Transverse colon (tissue), 4 donors: ENCODE data around the gene PP2D1. TPM values are rescaled to one million over a fixed set of nuclear protein-coding genes. Genes with fewer than 3 reads are reported as not detected.
A peak's percentile ranks its signal among the peaks of the same experiment; 100 is the strongest.
"Not testable (repeated sequence)": the region's sequence is repeated elsewhere in the genome, so short reads cannot be mapped to it uniquely, and the experiment has no call there.

Experiments used
- DNase-seq: peaks from one replicate; pipeline ENCODE4 v3.0.0-alpha.2; 2019
- H3K27ac ChIP-seq, 4 donors: fragments of 200-600 bp; sonication (generic); 2 replicates each; pipeline ENCODE4 v1.5.1; 2016 to 2018; ENCODE audit warnings: inconsistent platforms in 4 of 4
- H3K27me3 ChIP-seq: fragments of 200-600 bp; sonication (generic); 2 replicates; pipeline ENCODE4 v1.5.1; 2017; ENCODE audit warnings: inconsistent platforms
- H3K36me3 ChIP-seq, 4 donors: fragments of 200-600 bp; sonication (generic); 2 replicates each; pipeline ENCODE4 v1.5.1; 2017 to 2019; ENCODE audit warnings: inconsistent platforms in 4 of 4
- H3K4me1 ChIP-seq, 4 donors: fragments of 200-600 bp; sonication (generic); 2 replicates each; pipeline ENCODE4 v1.5.1; 2017 to 2020; ENCODE audit warnings: inconsistent platforms in 4 of 4
- H3K4me3 ChIP-seq, 4 donors: fragments of 200-600 bp; sonication (generic); 1 replicate in 1 of 4; 2 replicates in 3 of 4; pipeline versions ENCODE4 v1.5.1 to v1.6.1; 2017 to 2019; ENCODE audit warnings: inconsistent platforms in 4 of 4
- H3K9me3 ChIP-seq, 2 donors: fragments of 200-600 bp; sonication (generic); 2 replicates each; pipeline ENCODE4 v1.5.1; 2017 to 2019; ENCODE audit warnings: inconsistent platforms in 2 of 2
- EP300 ChIP-seq: sonication (generic); formaldehyde crosslinking; IDR thresholded peaks from one replicate; pipeline ENCODE4 v1.6.1; 2017; ENCODE audit warnings: antibody characterized with exemption, low read depth
- POLR2A ChIP-seq: fragments of 450-650 bp; IDR thresholded peaks from one replicate; pipeline ENCODE4 v1.6.1; 2016; ENCODE audit warnings: antibody characterized with exemption, mild to moderate bottlenecking, moderate library complexity
- POLR2AphosphoS5 ChIP-seq, 3 donors: sonication (generic); formaldehyde crosslinking; IDR thresholded peaks; one replicate each; pipeline ENCODE4 v1.6.1; 2016; ENCODE audit warnings: antibody characterized with exemption in 3 of 3
- WGBS, 2 donors: methylation state at CpG; one replicate each; pipeline ENCODE4 v1.1.5; 2018; ENCODE audit warnings: low coverage in 1 of 2; 5-methylcytosine and 5-hydroxymethylcytosine counted together
- in situ Hi-C, 4 donors: fragments of 200-750 bp; cut with MboI; loops; one replicate each; pipeline versions ENCODE4 v1.15.0 to v1.15.1; 2017; ENCODE audit warnings: low sequenced_read_pairs in 3 of 4, low pct_ligation_motif_present in 1 of 4, low pct_unique_long_range_greater_than_20kb in 1 of 4
- intact Hi-C: fragments of 100-400 bp; cut with DNase I; formaldehyde crosslinking; loops from one replicate; pipeline ENCODE4 v1.15.1; 2023; ENCODE audit warnings: low total_unique reads
- total RNA-seq, 4 donors: library from RNA; depleted of rRNA; stranded (reverse); fragments of >200 nt; gene quantifications; one replicate each; pipeline ENCODE4 v1.1.0, GENCODE V29; 2016
- TF ChIP-seq, protein P1 (sequence below), 5 experiments: fragments of 200-600 bp in 3 of 5; fragments of 450-650 bp in 2 of 5; sonication (generic) in 3 of 5; IDR thresholded peaks; 1 replicate in 2 of 5; 2 replicates in 3 of 5; pipeline ENCODE4 v1.5.1; 2016 to 2017; ENCODE audit warnings: antibody characterized with exemption in 5 of 5, inconsistent platforms in 3 of 5, mild to moderate bottlenecking in 2 of 5, moderate library complexity in 1 of 5

Gene PP2D1
- total RNA-seq, 4 donors from 2014 or later, result not detected

- Histone ChIP-seq H3K4me1 (peaks cover 26 to 67% (median 45%) of the 10 kb centered on the region in 4 donors), H3K27me3 (no peaks in the 10 kb centered on the region), H3K4me3 (no peak overlapping the region), H3K27ac (no peak overlapping the region), H3K36me3 (no peaks in the 10 kb centered on the region), H3K9me3 (no peaks in the 10 kb centered on the region)
- in situ Hi-C loops (loop anchor here in 2 of 4 donors (10.0 to 25.0 kb wide), 2 partner anchors 102 to 141 kb away; partner anchors contain the start of genes SGO1 (in 2 of the 2) and RAB5A (in 1 of the 2)), intact Hi-C loops (loop anchor here (5.0 to 10.0 kb wide), 2 partner anchors 98 to 99 kb away; partner anchors contain the start of gene RAB5A)
- WGBS, 2 donors, result 86 to 100% methylated on average over 1 of the region's 1 CpG
- DNase-seq, result no peak
- TF ChIP-seq EP300 (no peak), POLR2A (no peak), POLR2AphosphoS5 (IDR thresholded peaks at IDR 0.05) (no peak)
- TF ChIP-seq, protein P1, sequence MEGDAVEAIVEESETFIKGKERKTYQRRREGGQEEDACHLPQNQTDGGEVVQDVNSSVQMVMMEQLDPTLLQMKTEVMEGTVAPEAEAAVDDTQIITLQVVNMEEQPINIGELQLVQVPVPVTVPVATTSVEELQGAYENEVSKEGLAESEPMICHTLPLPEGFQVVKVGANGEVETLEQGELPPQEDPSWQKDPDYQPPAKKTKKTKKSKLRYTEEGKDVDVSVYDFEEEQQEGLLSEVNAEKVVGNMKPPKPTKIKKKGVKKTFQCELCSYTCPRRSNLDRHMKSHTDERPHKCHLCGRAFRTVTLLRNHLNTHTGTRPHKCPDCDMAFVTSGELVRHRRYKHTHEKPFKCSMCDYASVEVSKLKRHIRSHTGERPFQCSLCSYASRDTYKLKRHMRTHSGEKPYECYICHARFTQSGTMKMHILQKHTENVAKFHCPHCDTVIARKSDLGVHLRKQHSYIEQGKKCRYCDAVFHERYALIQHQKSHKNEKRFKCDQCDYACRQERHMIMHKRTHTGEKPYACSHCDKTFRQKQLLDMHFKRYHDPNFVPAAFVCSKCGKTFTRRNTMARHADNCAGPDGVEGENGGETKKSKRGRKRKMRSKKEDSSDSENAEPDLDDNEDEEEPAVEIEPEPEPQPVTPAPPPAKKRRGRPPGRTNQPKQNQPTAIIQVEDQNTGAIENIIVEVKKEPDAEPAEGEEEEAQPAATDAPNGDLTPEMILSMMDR (IDR thresholded peaks at IDR 0.05), result no peak
Measured at GRCh38 chr3:20046556-20046955, 34.5 kb upstream of the PP2D1 start.

DNA sequence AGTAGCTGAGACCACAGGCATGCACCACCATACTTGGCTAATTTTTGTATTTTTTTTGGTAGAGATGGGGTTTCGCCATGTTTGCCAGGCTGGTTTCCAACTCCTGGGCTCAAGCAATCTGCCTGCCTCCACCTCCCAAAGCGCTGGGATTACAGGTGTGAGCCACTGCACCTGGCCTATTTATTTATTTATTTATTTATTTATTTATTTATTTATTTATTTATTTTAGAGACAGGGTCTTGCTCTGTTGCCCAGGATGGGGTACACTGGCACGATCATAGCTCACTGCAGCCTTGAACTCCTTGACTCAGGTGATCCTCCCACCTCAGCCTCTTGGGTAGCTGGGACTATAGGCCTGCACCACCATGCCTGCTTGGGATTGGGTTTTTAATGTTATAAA lies 33.1 kb upstream of the PP2D1 start:
- Histone ChIP-seq H3K27ac (peak overlapping the region in 1 of 4 donors; percentile 94), H3K4me1 (peaks cover 26 to 68% (median 46%) of the 10 kb centered on the region in 4 donors)
- H3K36me3 ChIP-seq, H3K4me3 ChIP-seq, H3K27me3 ChIP-seq, DNase-seq, H3K9me3 ChIP-seq: not testable (repeated sequence)
- 96 to 100% methylated on average over 2 to 3 of the region's 3 CpGs for WGBS, 2 donors
- in situ Hi-C loops (loop anchor here in 2 of 4 donors (10.0 to 25.0 kb wide), 2 partner anchors 100 to 142 kb away; partner anchors contain the start of genes SGO1 (in 2 of the 2) and RAB5A (in 1 of the 2)), intact Hi-C loops (loop anchor here (5.0 to 10.0 kb wide), 2 partner anchors 98 to 100 kb away; partner anchors contain the start of gene RAB5A)

DNA sequence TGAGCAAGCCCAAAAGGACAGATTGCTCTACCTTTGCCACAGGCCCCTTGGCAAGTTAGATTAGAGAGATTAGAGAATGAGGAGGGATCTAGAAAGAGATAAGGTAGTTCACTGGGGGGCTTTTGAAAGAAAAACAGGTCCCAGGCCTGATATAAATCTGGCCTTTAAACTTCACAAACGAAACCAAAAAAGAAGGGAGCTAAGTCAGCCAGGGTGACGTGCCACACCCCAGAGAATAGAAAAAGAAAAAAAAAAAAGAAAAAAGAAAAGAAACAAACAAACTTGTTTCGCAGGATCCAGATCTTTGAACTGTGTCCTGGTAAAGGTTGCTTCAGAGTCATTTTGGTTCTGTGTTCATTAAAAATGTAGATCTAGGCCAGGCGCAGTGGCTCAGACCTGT lies 31.8 kb upstream of the PP2D1 start:
- intact Hi-C loops (loop anchor here (10.0 kb wide), 1 partner anchor 101 kb away; no protein-coding TSS in a partner anchor), in situ Hi-C loops (loop anchor here in 2 of 4 donors (10.0 to 25.0 kb wide), 2 partner anchors 99 to 143 kb away; partner anchors contain the start of genes SGO1 (in 2 of the 2) and RAB5A (in 1 of the 2))
- no peaks in the 10 kb centered on the region for H3K27me3 ChIP-seq
- H3K9me3 ChIP-seq, result no peaks in the 10 kb centered on the region
- TF ChIP-seq POLR2A (no peak), POLR2AphosphoS5 (IDR thresholded peaks at IDR 0.05) (no peak), EP300 (no peak)
- TF ChIP-seq, protein P1 (IDR thresholded peaks at IDR 0.05), result no peak
- WGBS, 2 donors, result 14 to 47% methylated on average over 3 to 4 of the region's 4 CpGs
- H3K4me1 ChIP-seq, result peaks cover 26 to 67% (median 51%) of the 10 kb centered on the region in 4 donors
- H3K36me3 ChIP-seq, result no peaks in the 10 kb centered on the region
- H3K27ac ChIP-seq, result peak overlapping the region; percentile 94 to 100 (median 99)
- no peak for DNase-seq
- H3K4me3 ChIP-seq, result peak overlapping the region in 1 of 4 donors; percentile 36

DNA sequence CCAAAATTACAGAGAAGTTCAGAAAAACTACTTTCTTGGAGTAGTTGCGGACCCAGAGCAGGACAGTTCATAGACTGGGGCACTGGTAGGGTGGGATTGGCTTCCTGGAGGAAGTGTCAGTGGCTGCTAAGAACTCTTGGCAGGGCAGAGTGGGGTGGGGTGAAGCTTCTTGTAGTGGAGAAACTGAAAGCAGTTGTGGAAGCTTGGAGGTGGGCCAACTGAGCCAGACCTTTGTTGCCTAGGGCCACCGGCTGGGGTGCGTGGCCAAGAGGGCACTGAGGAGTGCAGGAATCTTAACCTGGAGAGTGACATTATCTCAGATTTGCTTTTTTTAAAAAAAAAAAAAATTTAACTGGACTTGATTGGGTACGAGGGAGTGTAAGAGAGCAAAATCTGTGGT lies 31.3 kb upstream of the PP2D1 start:
- 9 to 13% methylated on average over 3 to 4 of the region's 4 CpGs for WGBS, 2 donors
- peak; percentile 93 for DNase-seq
- H3K36me3 ChIP-seq, result no peaks in the 10 kb centered on the region
- no peaks in the 10 kb centered on the region for H3K27me3 ChIP-seq
- peaks cover 26 to 68% (median 50%) of the 10 kb centered on the region in 4 donors for H3K4me1 ChIP-seq
- in situ Hi-C loops, result loop anchor here in 2 of 4 donors (10.0 to 25.0 kb wide), 2 partner anchors 99 to 144 kb away; partner anchors contain the start of genes SGO1 (in 2 of the 2) and RAB5A (in 1 of the 2)
- H3K27ac ChIP-seq, result peak overlapping the region; percentile 94 to 100 (median 99)
- H3K9me3 ChIP-seq, result no peaks in the 10 kb centered on the region
- H3K4me3 ChIP-seq, result peak overlapping the region in 1 of 4 donors; percentile 36
- intact Hi-C loops, result loop anchor here (10.0 kb wide), 1 partner anchor 101 kb away; no protein-coding TSS in a partner anchor
- TF ChIP-seq, protein P1 (IDR thresholded peaks at IDR 0.05), result no peak
- TF ChIP-seq POLR2AphosphoS5 (IDR thresholded peaks at IDR 0.05) (peak in 1 of 3 donors; percentile 46), EP300 (no peak)
